PC-9 (cell line): ENCODE measurements around the gene HIF1A.

Source experiments
- EZH2 ChIP-seq: fragments of 200-600 bp; sonication (generic); IDR thresholded peaks from 2 replicates; pipeline ENCODE4 v1.8.0; 2017; ENCODE audit warnings: antibody characterized with exemption, low read depth
- TF ChIP-seq, protein P1 (sequence below): fragments of 200-600 bp; sonication (generic); conservative IDR thresholded peaks from 2 replicates; pipeline ENCODE4 v1.6.1; 2017; ENCODE audit warnings: mixed run types, antibody characterized with exemption, mild to moderate bottlenecking, moderate library complexity

DNA sequence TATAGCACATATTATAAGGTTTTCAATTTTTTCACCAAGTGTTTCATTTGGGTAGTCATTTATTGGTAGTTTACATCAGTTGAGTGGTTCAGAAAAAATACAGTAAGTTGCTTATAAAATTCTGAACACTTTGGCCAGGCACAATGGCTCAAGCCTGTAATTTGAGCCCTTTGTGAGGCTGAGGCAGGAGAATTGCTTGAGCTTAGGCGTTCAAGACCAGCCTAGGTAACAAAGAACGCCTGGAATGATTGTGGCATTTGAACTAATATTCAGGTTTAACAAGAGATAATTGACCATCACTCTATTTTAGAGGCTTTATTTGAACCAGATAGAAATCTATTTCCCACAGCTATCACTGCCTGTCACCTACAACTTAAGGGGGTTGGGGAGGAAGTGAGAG, 22.7 kb downstream of the HIF1A start:
- TF ChIP-seq, protein P1, sequence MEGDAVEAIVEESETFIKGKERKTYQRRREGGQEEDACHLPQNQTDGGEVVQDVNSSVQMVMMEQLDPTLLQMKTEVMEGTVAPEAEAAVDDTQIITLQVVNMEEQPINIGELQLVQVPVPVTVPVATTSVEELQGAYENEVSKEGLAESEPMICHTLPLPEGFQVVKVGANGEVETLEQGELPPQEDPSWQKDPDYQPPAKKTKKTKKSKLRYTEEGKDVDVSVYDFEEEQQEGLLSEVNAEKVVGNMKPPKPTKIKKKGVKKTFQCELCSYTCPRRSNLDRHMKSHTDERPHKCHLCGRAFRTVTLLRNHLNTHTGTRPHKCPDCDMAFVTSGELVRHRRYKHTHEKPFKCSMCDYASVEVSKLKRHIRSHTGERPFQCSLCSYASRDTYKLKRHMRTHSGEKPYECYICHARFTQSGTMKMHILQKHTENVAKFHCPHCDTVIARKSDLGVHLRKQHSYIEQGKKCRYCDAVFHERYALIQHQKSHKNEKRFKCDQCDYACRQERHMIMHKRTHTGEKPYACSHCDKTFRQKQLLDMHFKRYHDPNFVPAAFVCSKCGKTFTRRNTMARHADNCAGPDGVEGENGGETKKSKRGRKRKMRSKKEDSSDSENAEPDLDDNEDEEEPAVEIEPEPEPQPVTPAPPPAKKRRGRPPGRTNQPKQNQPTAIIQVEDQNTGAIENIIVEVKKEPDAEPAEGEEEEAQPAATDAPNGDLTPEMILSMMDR, result no peak
- TF ChIP-seq EZH2, result no peak
